HG02763 (cell line): ENCODE results near the gene SRMS.

Experiments
- ATAC-seq: cut with Tn5 transposase; IDR thresholded peaks from one replicate; pipeline ENCODE4 v1.9.1; 2021; ENCODE audit warnings: mild to moderate bottlenecking, moderate library complexity; ENCODE audit not compliant: unreplicated experiment

Gene SRMS

DNA sequence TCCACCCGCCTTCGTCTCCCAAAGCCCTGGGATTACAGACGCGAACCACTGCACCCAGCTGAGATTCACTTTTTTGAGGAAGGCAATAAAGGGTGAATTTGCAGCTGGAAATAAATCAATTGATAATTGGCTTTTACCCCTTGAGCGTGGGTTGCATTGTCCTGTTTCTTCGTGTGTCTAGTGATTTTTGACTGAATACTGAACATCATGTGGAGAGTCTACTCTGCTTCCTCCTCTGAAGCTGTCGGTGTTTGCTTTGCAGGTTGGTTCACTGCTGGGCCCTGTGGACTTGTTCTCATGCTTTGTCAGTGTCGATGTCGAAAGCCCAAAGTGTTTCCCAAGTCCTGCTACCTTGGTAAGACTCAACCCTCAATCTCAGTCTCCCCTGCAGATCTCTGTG lies 42.9 kb downstream of the SRMS start:
- ATAC-seq = no peak

DNA sequence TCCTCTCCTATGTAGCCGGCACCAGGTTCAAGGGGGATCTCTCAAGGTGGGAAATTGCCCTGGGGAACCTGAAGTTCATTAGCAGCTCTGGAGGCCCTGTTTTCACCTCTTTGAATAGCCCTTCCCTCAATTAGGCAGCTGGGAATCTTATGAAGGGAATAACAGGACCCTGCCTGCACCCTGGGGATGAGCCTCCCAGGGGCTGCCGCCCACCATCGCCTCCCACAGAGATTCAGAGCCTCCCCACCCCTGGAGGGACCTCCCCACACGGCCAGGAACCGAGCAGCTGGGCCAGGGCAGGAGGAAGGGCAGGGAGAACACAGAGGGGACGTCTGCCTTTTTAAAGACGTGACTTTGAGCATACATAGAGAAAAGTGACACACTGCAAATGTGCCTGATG lies 44.0 kb downstream of the SRMS start:
- ATAC-seq = no peak

DNA sequence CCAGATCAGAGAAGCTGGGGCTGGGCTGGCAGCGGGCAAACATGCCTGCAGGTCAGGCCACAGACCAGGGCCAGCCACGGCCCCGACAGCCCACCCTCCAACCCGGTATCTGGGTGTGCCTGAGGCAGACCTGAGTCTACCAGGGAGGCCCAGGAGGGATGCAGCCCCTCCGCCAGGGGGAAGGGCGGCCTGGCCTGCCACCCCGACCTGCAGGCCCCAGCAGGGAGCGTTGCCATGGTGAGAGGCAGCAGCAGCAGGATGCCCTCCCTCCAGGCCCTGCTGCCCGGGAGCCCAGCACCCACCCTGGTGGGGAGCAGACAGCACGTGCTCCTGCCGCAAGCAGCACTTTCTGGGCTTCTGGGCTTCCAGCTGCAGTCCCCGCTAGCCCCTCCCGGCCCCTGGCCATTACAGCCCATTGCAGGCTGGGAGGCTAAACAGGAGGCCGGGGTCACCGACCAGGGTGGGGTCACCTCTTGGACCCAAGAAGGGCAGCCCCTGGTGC lies 44.8 kb downstream of the SRMS start:
- no peak for ATAC-seq

DNA sequence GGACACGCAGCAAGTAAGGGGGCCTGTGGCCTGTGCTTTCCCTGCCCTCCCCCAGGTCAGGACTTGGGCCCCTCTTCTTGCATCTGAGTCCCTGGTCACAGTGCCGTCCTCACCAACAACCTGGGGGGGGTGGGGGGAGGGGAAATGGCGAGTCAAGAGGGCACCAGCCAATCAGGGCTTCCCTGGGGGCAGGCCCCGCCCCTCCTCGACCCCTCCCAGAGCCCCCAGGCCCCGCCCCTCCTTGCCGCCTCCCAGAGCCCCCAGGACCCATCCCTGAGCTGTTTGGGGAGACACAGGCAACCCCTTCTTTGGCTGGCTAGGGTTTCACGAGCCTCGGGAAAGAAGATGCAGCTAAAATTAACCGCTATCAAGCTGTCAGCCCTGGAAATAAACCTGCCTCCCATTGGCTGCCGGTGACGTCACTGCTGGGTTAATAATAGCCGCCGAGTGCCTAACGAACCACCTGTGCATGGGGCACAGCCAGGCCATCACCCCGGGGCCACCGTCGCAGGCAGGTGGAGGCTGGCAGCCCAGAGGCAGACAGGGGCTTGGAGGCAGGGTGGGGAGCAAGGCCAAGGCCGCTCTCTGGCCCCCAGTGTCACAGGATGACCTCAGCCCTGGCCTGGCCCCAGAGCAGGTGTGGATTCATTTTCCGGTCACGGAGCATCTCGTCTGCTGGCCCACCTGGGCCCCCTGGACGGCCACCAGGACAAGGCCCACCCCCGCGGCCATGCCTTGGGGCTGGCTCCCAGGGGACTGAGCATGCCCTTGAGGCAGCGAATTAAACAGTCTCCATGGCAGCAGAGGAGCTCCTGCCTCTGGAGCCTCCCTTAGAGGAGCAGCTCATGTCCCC lies 45.5 kb downstream of the SRMS start:
- no peak for ATAC-seq

DNA sequence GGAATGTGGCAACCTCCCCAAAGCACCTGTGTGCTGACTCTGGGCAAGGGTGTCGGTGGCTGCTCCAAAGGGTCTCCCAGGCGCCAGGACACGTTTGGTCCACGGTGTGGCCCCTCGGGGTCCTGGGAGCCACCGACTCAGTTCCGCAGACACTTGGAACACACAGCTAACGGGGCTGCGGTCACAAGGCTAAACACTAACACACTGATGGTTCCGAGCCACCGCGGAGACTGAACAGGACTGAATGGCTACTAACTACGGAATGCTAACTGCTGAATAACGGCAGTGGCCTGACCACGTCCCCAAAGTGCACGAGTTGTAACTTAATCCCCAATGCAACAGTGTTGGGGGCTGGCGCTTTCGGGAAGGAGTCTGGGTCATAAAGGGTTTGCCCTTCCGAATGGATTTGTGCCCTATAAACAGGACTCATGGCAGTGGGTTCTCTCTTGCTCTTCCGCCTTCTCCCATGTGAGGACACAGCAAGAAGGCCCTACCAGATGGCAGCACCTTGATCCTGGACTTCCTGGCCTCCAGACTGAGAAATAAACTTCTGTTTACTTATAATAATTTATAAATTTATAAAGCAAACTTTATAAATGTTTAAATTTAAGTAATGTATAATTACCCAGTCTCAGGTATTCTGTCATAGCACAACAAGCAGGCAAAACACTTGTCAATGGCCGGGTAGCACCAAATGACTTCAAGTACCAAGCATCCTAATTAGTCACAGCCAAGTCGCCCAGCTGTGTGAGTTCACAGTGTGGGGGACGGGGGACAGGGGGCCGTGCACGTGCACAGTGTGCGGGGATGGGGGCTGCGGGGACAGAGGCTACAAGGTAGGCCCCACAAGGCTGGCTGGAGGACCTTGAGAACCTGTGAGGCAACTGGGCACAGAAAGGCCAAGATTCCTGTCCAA lies 46.4 kb downstream of the SRMS start:
- no peak for ATAC-seq

DNA sequence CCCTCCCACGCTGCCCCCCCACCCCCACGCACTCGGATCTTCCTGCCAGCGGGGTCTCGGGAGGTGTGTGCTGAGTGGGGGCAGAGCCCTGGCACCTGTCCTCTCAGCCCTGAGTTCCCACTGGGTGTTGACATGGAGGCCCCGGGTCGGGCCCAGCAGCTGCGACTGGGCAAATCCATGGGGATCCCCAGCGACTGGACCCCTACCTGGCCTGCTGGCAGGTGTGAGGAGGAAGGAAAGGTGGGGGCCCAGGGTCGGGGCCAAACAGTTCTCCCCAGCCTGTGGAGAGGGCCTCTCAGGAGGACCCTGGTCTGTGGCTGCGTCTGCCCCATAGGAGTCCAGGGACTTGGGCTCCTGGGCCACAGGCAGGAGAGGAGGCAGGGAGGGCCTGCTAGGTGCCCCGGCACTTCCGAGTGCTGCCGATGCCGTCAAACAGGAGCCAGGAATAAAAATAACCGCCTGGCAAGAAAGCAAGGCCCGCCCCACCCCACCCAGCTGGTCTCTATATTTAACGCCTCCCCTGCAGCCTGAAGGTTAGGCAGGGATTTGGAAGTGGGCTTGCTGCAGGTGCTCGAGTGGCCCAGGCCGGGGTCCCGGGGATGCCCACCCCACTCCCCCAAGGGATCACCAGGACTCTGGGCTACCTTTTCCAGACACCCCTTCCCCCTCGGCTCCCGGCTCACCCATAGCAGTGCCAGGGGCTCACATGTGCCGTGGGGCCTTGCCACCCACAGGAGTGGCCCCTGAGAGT lies 47.2 kb downstream of the SRMS start:
- no peak for ATAC-seq

DNA sequence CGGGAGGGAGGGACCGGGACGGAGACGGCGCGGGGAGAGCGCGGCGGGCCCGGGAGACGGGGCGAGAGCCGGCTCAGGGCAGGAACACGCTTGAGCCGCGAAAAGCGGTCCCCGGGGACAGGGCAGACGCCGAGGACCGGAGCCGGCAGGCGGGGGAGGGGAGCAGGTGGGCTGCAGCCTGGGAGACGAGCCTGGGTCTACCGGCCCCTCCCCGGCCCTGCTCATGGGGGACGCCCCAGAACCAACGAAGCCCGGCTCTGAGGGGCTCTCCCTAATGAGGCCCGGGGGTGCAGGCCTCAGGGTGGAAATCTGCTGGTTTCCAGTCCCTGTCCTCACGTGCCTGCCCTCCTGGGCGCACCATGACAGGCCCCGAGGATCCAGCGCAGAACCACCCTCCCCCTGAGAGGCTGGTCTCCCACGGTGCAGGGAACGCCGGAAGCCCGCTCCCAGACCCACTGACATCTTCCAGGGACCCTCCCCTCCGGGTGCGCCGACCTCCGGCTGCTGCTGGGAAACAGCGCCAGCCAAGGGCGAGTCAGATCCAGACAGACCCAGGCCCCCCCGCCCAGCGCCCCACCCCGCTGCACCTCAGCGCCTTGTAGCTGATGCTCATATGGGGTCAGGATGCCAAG lies 48.1 kb downstream of the SRMS start:
- no peak for ATAC-seq

DNA sequence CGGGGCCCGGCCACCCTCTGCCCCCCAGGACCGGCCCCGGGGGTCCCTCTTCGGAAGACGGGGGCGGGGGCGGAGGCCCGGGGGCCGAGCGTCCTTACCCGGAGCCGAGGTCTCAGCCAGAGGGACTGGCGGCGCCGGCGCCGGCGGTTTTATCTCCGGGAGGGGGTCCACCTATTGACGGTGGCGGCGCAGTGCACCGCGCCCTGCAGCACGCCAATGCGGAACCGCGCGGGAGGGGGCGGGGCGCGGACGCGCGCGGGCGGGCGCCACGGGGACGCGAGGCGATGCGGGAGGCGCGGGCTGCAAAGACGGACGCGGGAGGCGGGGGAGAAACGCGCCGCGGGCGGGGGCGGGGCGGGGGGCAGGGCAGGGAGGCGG lies 48.6 kb downstream of the SRMS start, which contains the start of gene EEF1A2:
Gene EEF1A2, minus strand, starts transcription at position 124 of the 378 bp plus-strand sequence. CDS start 1,320 bp downstream, outside the sequence.
- no peak for ATAC-seq

DNA sequence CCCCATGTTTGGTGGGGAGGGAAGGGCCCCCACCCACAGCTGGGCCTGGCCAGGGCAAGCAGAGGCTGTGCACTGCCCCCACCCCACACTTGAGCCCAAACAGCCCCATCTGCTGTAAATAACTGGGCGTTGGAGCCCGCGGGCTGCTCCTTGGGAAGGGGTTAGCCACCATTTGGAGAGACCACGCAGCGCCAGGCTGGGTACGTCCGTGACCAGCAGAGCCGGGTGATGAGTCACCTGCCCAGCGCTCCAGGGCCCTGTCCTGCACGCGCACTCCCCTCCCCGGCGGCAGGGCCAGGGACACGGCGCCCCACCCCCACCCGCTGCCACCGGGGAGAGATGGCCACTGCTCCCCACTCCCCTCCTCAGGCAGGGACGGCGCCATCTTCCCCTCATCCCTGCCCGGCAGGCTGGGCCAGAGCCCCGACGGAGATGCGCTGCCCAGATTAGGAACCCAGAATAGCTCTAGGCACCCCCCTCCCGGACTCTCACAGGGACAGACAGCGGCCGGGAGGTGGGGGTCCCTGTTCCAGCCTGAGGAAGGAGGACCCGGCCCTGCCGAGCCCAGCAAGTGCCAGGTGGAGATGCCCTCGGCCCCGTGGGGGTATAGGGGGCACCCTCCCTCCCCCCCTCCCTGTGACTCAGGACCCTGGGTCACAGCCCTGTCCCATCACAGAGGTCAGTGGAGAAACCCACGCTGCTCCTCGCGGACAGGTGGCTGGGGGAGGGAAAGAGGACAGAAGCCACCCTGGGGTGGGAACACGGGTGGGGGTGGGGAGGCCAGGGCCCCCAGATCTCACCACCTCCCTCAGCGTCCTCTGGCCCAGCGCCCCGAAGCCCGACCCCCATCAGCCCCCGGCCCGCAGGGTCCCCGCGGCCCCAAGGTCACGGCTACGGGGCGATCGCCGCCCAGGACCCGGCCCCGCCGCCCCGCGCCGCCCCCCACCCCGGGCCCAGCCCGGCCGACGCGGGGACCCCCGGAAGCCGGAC lies 49.3 kb downstream of the SRMS start:
- ATAC-seq = no peak

DNA sequence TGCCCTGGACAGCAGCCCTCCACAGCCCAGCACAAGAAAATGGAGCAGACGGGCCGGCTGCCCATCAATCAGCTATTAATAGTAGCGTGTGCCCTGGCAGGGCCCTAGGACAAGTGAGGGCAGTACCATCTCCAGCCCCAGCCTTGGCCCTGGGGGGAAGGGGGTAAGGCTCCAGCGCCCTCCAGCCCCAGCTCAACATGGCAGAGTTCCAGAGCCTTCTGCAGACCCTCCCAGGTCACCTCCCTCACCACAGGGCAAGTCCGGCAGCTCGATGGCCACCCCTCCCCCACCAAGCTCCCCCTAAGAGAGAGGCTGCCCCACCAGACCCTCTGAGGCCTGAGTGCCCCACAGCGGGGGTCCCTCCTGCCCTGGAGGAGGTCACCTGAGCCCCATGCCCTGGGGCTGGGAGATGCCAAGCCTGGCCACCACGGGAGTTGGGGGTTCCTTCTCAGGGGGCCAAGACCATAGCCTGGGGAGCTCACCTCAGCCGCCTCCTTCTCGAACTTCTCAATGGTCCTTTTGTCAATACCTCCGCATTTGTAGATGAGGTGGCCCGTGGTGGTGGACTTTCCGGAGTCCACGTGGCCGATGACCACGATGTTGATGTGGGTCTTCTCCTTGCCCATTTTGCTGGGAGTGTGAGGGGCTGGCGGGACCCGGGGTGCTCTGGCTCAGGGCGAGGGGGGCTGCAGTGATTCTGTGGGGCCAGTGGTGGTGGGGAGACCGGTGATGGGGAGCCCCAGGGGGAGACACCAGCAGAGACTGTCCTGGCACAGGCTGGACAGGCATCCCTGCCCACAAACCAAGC lies 50.2 kb downstream of the SRMS start:
- no peak for ATAC-seq

DNA sequence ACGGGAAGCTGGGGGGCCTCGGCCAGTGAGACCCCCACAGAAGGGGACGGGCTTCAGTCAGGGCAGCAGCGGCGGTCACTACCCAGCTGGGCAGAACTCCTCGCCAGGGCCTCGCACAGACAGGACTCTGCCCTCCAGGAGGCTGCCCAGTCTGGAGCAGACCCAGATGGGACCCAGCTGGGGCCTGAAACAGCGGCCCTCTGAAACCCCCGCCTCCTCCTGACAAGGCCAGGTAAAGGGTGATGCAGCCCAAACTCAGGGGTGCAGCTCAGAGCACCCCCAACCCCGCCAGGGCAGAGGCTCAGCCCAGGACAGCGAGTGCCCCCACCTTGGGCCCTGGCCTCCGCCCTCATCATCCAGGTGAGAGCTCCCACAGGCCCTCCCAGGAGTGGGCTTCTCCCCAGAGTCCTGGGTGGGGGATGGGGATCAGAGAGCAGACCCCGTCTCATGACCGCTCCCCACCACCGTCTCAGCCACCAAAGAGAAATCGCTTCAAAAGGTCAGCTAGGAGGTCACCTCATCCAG lies 50.9 kb downstream of the SRMS start:
- ATAC-seq = no peak

DNA sequence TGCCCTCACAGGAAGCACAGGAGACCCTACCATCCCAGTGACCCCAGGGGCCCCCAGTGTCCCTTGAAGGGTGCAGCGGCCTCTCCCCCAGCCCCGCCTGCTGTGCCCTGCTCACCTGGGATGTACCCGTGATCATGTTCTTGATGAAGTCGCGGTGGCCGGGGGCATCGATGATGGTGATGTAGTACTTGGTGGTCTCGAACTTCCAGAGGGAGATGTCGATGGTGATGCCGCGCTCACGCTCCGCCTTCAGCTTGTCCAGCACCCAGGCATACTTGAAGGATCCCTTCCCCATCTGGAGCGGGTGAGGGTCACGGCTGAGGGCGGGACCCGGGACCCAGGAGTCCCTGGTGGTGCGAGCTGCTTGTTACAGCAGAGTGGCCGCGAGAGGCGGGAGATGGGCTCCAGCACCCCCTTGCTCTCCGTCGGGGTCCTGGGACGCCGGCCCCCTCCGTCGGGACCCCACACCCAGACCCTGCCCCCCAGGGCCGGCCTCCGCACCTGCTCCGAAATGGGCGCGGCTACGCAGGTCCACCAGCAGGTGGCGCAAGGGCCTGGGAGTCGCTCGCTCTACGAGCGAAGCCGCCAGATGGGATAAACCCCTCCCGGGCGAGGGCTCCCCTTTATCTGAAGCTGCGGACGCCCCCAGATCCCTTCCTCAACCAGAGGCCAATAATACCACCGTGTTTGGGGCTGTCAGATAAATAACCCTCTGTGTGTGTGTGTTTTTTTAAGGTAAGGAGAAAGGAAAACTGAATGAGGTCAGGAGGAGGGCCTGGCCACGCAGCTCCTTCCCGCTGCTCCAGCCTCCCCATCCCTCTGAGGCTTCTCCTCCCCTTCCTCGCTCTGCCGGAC lies 51.6 kb downstream of the SRMS start:
- ATAC-seq = no peak

DNA sequence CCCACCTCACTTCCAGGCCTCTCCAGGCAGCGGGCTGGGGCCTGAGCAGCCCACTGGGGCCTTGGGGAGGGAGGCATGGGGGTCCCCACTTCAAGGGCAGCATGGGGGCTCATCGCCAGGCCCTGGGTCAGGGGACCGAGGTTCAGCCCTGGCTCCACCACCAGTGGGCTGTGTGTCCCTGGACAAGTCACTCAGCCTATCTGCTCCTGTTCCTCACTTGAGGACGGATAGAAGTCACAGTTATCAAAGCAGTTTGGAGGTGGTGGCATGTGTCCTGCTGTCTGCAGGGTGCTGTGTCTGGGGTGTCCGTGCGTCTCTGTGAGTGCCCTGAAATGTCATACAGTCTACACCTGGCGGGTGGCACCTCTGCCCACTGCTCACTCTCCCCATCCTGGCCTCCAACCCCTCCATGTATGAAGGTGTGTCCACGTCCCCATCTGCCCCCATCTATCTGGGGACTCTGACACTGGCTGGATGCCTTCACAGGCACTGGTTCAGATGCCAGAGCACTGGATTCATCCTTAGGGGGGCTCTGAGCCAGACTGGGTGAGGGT lies 52.3 kb downstream of the SRMS start:
- no peak for ATAC-seq

DNA sequence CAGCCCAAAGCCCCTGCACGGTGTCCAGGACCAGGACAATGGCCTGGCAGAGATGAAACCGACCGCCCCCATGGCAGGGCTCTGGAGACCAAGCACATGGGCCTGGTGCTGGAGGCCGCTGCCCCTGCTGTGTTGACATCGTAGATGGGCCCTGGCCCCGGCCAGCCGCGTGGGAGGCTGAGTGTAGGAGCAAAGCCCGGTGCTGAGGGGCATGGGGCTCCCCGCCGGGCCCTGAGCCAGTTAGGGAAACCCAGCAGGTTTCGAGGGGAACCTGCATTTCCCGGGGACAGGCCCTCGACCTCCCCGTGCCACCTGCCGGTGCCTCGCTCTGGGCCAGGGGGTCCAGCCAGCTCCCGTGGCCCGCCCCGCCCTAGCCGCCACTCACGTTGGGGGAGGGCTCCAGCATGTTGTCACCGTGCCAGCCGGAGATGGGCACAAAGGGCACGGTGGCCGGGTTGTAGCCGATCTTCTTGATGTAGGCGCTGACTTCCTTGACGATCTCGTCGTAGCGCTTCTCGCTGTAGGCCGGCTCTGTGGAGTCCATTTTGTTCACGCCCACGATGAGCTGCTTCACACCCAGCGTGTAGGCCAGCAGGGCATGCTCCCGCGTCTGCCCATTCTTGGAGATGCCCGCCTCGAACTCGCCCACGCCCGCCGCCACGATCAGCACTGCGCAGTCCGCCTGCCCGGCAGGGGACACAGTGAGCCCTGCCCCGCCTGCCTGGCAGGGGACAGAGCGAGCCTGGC lies 53.0 kb downstream of the SRMS start:
- no peak for ATAC-seq

DNA sequence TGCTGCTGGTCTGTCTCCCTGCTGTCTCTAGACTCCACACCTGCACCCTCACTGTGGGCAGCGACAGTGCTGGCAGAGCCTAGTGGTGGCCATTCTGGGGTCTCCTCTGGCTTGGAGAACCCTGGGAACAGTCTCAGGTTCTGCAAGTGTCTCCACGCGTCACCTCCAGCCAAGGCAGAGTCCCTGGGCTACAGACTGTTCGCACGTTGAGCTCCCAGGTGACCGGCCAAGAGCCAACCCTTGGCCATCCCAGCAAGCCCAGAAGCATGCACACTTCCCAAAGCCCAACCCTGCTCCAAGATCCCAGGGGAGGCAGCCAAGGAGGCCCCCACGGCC lies 53.5 kb downstream of the SRMS start:
- ATAC-seq = no peak

DNA sequence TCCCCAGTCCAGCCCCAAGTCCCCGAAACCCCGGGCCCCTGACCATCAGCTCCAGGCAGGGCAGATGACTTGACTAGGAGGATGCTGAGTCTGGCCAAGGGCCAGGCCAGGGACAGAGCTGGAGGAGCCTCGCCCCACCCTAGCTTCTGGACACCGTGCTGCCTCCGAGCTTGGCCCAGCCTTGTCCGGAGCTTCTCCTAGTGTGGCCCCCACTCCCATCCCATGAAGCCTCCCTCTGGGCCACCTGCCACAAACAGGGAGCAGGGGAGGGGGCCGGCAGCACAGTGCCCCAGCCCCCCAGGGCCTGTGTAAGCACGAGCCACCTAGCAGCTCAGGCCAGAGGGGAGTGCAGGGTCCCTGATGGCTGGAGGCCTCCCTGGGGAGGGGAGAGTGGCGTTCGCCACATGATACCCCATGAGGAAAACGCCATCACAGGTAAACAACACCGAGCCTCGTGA lies 54.0 kb downstream of the SRMS start:
- no peak for ATAC-seq
